H7 (cell line): ENCODE data around the gene AP3B1. TPM values are rescaled to one million over a fixed set of nuclear protein-coding genes. Genes with fewer than 3 reads are reported as not detected.

Source experiments
- total RNA-seq: library from RNA; depleted of rRNA; stranded (reverse); fragments of >200 nt; shearing (Covaris generic); gene quantifications from 2 replicates; pipeline ENCODE4 v1.2.3, GENCODE V29; 2014; rRNA removed

Gene AP3B1
- total RNA-seq, 1 experiment from 2014 or later: 40.1 TPM

Other genes with a start within 250 kb of the AP3B1 start
- gene SCAMP1, start 65.9 kb upstream of the AP3B1 start, total RNA-seq: 39.1 and 59.7 TPM in 2 replicates